ENCODE data around the gene TOMM6.

- no peak for TF ChIP-seq POLR2AphosphoS5 (IDR thresholded peaks at IDR 0.05; ENCODE audit: borderline replicate concordance, low read depth, low read length)
- TF ChIP-seq FOXP2 (optimal IDR thresholded peaks at IDR 0.05; ENCODE audit: control extremely low read depth, extremely low read length, insufficient read depth): no peak
Observed at GRCh38 chr6:41755895-41756294, 31.6 kb upstream of the TOMM6 start.

Measured in SK-N-MC (cell line).